Gastroesophageal sphincter (tissue), 4 donors: ENCODE measurements around the gene KLLN. TPM values are rescaled to one million over a fixed set of nuclear protein-coding genes. Genes with fewer than 3 reads are reported as not detected.
"Not testable (repeated sequence)": the region's sequence is repeated elsewhere in the genome, so short reads cannot be mapped to it uniquely, and the experiment has no call there.

Experiments used
- ATAC-seq: fragments of 150-250 bp; one replicate; pipeline ENCODE4 v1.9.1; 2016; ENCODE audit warnings: mild to moderate bottlenecking, moderate library complexity
- H3K27ac ChIP-seq, 4 donors: fragments of 200-600 bp; sonication (generic) in 3 of 4; 1 replicate in 3 of 4; 2 replicates in 1 of 4; pipeline ENCODE4 v1.5.1; 2016 to 2019
- H3K27me3 ChIP-seq: fragments of 200-600 bp; sonication (generic); one replicate; pipeline ENCODE4 v1.5.1; 2019
- H3K36me3 ChIP-seq, 2 donors: fragments of 200-600 bp; sonication (generic); one replicate each; pipeline ENCODE4 v1.5.1; 2019; ENCODE audit warnings: control low read depth in 1 of 2
- H3K4me1 ChIP-seq, 3 donors: fragments of 200-600 bp; sonication (generic); 1 replicate in 2 of 3; 2 replicates in 1 of 3; pipeline ENCODE4 v1.5.1; 2016 to 2019; ENCODE audit warnings: control low read depth in 2 of 3
- H3K4me3 ChIP-seq, 2 donors: fragments of 200-600 bp; sonication (generic); one replicate each; pipeline ENCODE4 v1.5.1; 2019; ENCODE audit warnings: mild to moderate bottlenecking in 1 of 2, moderate library complexity in 1 of 2
- H3K9me3 ChIP-seq, 3 donors: fragments of 200-600 bp; sonication (generic); one replicate each; pipeline ENCODE4 v1.5.1; 2017 to 2019; ENCODE audit warnings: control low read depth in 2 of 3
- CTCF ChIP-seq, 4 experiments: fragments of 200-600 bp in 2 of 4; fragments of 450-650 bp in 2 of 4; sonication (generic) in 1 of 4; IDR thresholded peaks; one replicate each; pipeline ENCODE4 v1.5.1; 2017 to 2019; ENCODE audit warnings: antibody characterized with exemption in 4 of 4, mild to moderate bottlenecking in 2 of 4, moderate library complexity in 2 of 4
- EP300 ChIP-seq: sonication (generic); formaldehyde crosslinking; IDR thresholded peaks from one replicate; pipeline ENCODE4 v1.6.1; 2017; ENCODE audit warnings: antibody characterized with exemption, mild to moderate bottlenecking
- POLR2A ChIP-seq, 2 donors: fragments of 450-650 bp; IDR thresholded peaks; one replicate each; pipeline ENCODE4 v1.6.1; 2017; ENCODE audit warnings: antibody characterized with exemption in 2 of 2, mild to moderate bottlenecking in 2 of 2, moderate library complexity in 1 of 2
- POLR2AphosphoS5 ChIP-seq: sonication (generic); formaldehyde crosslinking; IDR thresholded peaks from one replicate; pipeline ENCODE4 v1.6.1; 2017; ENCODE audit warnings: antibody characterized with exemption
- WGBS, 2 donors: methylation state at CpG; one replicate each; pipeline ENCODE4 v1.1.5; 2018; ENCODE audit warnings: low coverage in 1 of 2; 5-methylcytosine and 5-hydroxymethylcytosine counted together
- total RNA-seq, 4 donors: library from RNA; depleted of rRNA; stranded (reverse); fragments of >200 nt; gene quantifications; one replicate each; pipeline ENCODE4 v1.1.0, GENCODE V29; 2016

KLLN gene
- total RNA-seq, 4 donors from 2014 or later = 0.05 to 0.54 (median 0.19) TPM; not detected in 1

DNA sequence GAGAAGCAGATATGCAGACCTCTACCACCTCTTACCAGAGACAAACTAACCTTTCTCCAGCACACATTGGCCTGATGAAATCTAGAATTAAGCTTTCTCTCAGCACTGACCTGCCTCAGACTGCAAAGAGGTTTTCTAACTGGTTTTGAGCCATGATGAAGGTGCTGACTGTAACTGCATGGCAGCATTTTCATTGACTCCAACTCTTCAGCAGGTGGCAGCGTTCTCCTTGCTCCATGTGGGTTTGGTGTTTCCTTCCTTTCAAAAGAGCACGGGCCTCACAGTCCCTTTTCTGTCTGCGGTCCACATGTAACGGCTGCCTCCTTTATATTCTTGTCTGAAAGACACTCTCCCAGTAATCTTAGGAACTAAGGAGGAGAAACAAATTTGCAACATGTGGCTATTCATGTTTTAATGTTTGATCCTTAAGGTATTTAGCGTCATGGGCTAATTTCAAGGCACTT lies 12.6 kb downstream of the KLLN start:
- WGBS, 2 donors = 8 to 16% methylated on average over 5 of the region's 5 CpGs
- no peaks in the 10 kb centered on the region for H3K9me3 ChIP-seq
- no peaks in the 10 kb centered on the region for H3K4me1 ChIP-seq
- H3K27ac ChIP-seq = no peak overlapping the region
- no peaks in the 10 kb centered on the region for H3K36me3 ChIP-seq
- no peak overlapping the region for H3K4me3 ChIP-seq
- ATAC-seq = peak; percentile 71
- no peaks in the 10 kb centered on the region for H3K27me3 ChIP-seq
- TF ChIP-seq POLR2A (IDR thresholded peaks at IDR 0.05) (no peak), EP300 (no peak), CTCF (IDR thresholded peaks at IDR 0.05) (peak; percentile 44 to 85 (median 74)), POLR2AphosphoS5 (peak; percentile 46)

GRCh38 chr10:87849001-87849400 lies 14.3 kb downstream of the KLLN start:
- no peaks in the 10 kb centered on the region for H3K4me1 ChIP-seq

DNA sequence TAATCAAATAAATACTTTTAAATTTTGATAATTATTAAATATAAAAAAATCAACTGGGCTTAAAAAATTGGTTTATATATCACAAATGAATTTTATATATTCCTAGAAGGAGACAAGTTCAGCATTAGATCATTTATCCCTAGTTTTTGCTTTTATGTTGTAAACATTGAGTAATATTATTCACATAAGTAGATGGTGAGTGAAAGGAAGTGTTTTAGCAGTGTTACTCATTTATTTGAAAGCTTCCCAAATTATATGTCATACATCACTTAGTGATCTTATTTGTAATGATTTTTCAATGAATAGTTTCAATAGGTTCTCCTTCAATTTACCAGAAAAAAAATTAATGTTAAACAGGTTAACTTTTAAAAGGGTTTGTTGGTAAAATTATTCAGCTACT lies 15.8 kb downstream of the KLLN start:
- no peaks in the 10 kb centered on the region for H3K27me3 ChIP-seq
- ATAC-seq = no peak
- H3K9me3 ChIP-seq = no peaks in the 10 kb centered on the region
- no peak overlapping the region for H3K4me3 ChIP-seq
- no peak overlapping the region for H3K27ac ChIP-seq
- H3K36me3 ChIP-seq = no peaks in the 10 kb centered on the region
- TF ChIP-seq POLR2A (IDR thresholded peaks at IDR 0.05) (no peak), POLR2AphosphoS5 (no peak), EP300 (no peak), CTCF (IDR thresholded peaks at IDR 0.05) (no peak)
- no peaks in the 10 kb centered on the region for H3K4me1 ChIP-seq

More at GRCh38 chr10:87849001-87849400, 14.3 kb downstream of the KLLN start:
- H3K36me3 ChIP-seq = no peaks in the 10 kb centered on the region
- H3K4me3 ChIP-seq = no peak overlapping the region
- no peak for TF ChIP-seq EP300
- no peak for ATAC-seq
- no peaks in the 10 kb centered on the region for H3K27me3 ChIP-seq
- H3K9me3 ChIP-seq = no peaks in the 10 kb centered on the region
- H3K27ac ChIP-seq = no peak overlapping the region

GRCh38 chr10:87846711-87847110 lies 16.6 kb downstream of the KLLN start:
- H3K27me3 ChIP-seq, H3K9me3 ChIP-seq, H3K4me1 ChIP-seq, H3K27ac ChIP-seq, H3K4me3 ChIP-seq, H3K36me3 ChIP-seq, ATAC-seq: not testable (repeated sequence)
- 97% methylated on average over 7 of the region's 8 CpGs; no CpG with 5 or more reads in 1 of the 2 donors for whole genome bisulfite sequencing, 2 donors

- WGBS, 2 donors = 57 to 74% methylated on average over 6 to 7 of the region's 7 CpGs
- H3K36me3 ChIP-seq = no peaks in the 10 kb centered on the region
- H3K9me3 ChIP-seq = no peaks in the 10 kb centered on the region
- no peak overlapping the region for H3K4me3 ChIP-seq
- no peak overlapping the region for H3K27ac ChIP-seq
- ATAC-seq = no peak
- TF ChIP-seq CTCF (IDR thresholded peaks at IDR 0.05) (no peak), EP300 (no peak), POLR2AphosphoS5 (no peak), POLR2A (IDR thresholded peaks at IDR 0.05) (no peak)
- H3K27me3 ChIP-seq = no peaks in the 10 kb centered on the region
- no peaks in the 10 kb centered on the region for H3K4me1 ChIP-seq
Observed at GRCh38 chr10:87846023-87846422, 17.3 kb downstream of the KLLN start.

- no peaks in the 10 kb centered on the region for H3K9me3 ChIP-seq
- H3K4me3 ChIP-seq = no peak overlapping the region
- H3K36me3 ChIP-seq = no peaks in the 10 kb centered on the region
- 86 to 87% methylated on average over 3 of the region's 3 CpGs for WGBS, 2 donors
- TF ChIP-seq POLR2A (IDR thresholded peaks at IDR 0.05) (no peak), POLR2AphosphoS5 (no peak), EP300 (no peak), CTCF (IDR thresholded peaks at IDR 0.05) (no peak)
- no peak for ATAC-seq
- no peaks in the 10 kb centered on the region for H3K4me1 ChIP-seq
- H3K27ac ChIP-seq = no peak overlapping the region
- no peaks in the 10 kb centered on the region for H3K27me3 ChIP-seq
Observed at GRCh38 chr10:87845624-87845998, 17.7 kb downstream of the KLLN start.
